AG04450 (cell line): ENCODE data around the gene MS4A7. TPM values are rescaled to one million over a fixed set of nuclear protein-coding genes. Genes with fewer than 3 reads are reported as not detected.

ENCODE experiments used
- CTCF ChIA-PET: fragments of 300-600, 350-600 bp; formaldehyde crosslinking; extraction: SDS; loops from one replicate; lab custom pipeline; 2022; ENCODE audit warnings: antibody characterized with exemption, inconsistent platforms; lab: Charles Lee
- POLR2A ChIA-PET: fragments of 350-600 bp; formaldehyde crosslinking; extraction: SDS; loops from one replicate; lab custom pipeline; 2021; ENCODE audit warnings: antibody characterized with exemption, inconsistent platforms; lab: Yijun Ruan, JAX
- DNase-seq: peaks from one replicate; pipeline ENCODE4 v3.0.0-alpha.2; 2011; ENCODE audit warnings: low read depth, low spot score
- H3K27ac ChIP-seq: one replicate; pipeline ENCODE4 v1.5.1; 2012; ENCODE audit warnings: low read depth, low read length, control low read depth
- H3K27me3 ChIP-seq: one replicate; pipeline ENCODE4 v1.6.0; 2012; ENCODE audit warnings: low read length; ENCODE audit not compliant: control insufficient read depth, insufficient read depth
- H3K4me3 ChIP-seq: 2 replicates; pipeline ENCODE4 v1.5.1; 2011; ENCODE audit warnings: mild to moderate bottlenecking, low read depth, low read length, control low read depth
- H3K9me3 ChIP-seq: 2 replicates; pipeline ENCODE4 v1.5.1; 2012; ENCODE audit warnings: low read length; ENCODE audit not compliant: control insufficient read depth, insufficient read depth
- CTCF ChIP-seq: IDR thresholded peaks from 2 replicates; pipeline ENCODE4 v1.5.1; 2011; ENCODE audit warnings: low read depth, low read length, control low read depth, inconsistent platforms
- polyA plus RNA-seq: library from polyadenylated mRNA; depleted of rRNA; stranded (reverse); fragments of >200 nt; gene quantifications from 2 replicates; pipeline ENCODE4 v1.2.3, GENCODE V29; 2011

MS4A7 gene
- polyA plus RNA-seq, 1 experiment: not detected

DNA sequence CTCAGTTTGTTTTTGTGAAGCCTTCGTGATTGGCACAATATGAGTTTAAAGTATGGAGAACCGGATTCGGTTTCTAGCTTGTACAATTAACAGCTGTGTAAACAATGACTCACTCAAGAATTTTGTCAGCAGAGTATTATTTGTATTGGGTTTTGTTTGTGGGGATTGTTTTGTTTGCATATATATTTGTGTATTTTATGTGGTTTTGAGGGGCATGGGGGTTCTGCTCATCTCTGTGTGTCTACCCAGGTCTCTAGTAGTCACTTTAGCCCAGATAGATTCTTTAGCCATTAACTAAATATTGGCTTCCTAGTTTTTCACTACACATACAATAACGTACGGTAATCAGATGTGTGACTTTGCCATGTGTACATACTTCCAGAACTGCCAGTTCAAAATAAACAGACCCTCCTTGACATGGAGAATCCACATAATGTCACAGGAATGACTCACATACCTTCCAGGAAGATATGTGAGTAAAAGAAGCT is 7.5 kb upstream of the MS4A7 start:
- Histone ChIP-seq H3K27ac (no peak overlapping the region), H3K9me3 (peaks cover 20% of the 10 kb centered on the region), H3K4me3 (no peak overlapping the region), H3K27me3 (no peaks in the 10 kb centered on the region)
- ChIA-PET CTCF (interaction anchor here (0.6 kb wide), 1 partner anchor 595 kb away, joined by 3 read pairs; no protein-coding TSS in a partner anchor), POLR2A (no interaction called here)
- TF ChIP-seq CTCF: no peak
- no peak for DNase-seq

- CTCF ChIA-PET: interaction anchor here (0.6 kb wide), 1 partner anchor 596 kb away, joined by 3 read pairs; no protein-coding TSS in a partner anchor
- H3K27ac ChIP-seq: no peak overlapping the region
- TF ChIP-seq CTCF: no peak
- H3K27me3 ChIP-seq: no peaks in the 10 kb centered on the region
- H3K4me3 ChIP-seq: no peak overlapping the region
- peaks cover 23% of the 10 kb centered on the region for H3K9me3 ChIP-seq
- DNase-seq: no peak
- POLR2A ChIA-PET: no interaction called here
Observed at GRCh38 chr11:60371386-60371785, 6.9 kb upstream of the MS4A7 start.

GRCh38 chr11:60371854-60372253 is 6.5 kb upstream of the MS4A7 start:
- no peak overlapping the region for H3K27ac ChIP-seq
- no peaks in the 10 kb centered on the region for H3K27me3 ChIP-seq
- peaks cover 25% of the 10 kb centered on the region for H3K9me3 ChIP-seq
- DNase-seq: no peak
- ChIA-PET POLR2A (no interaction called here), CTCF (interaction anchor here (0.6 kb wide), 1 partner anchor 596 kb away, joined by 3 read pairs; no protein-coding TSS in a partner anchor)
- TF ChIP-seq CTCF: no peak
- H3K4me3 ChIP-seq: no peak overlapping the region

GRCh38 chr11:60372767-60373166 is 5.6 kb upstream of the MS4A7 start:
- no peak overlapping the region for H3K4me3 ChIP-seq
- CTCF ChIA-PET: no interaction called here
- peaks cover 25% of the 10 kb centered on the region for H3K9me3 ChIP-seq
- no peak for TF ChIP-seq CTCF
- no peaks in the 10 kb centered on the region for H3K27me3 ChIP-seq
- H3K27ac ChIP-seq: no peak overlapping the region
- no peak for DNase-seq
- POLR2A ChIA-PET: no interaction called here

DNA sequence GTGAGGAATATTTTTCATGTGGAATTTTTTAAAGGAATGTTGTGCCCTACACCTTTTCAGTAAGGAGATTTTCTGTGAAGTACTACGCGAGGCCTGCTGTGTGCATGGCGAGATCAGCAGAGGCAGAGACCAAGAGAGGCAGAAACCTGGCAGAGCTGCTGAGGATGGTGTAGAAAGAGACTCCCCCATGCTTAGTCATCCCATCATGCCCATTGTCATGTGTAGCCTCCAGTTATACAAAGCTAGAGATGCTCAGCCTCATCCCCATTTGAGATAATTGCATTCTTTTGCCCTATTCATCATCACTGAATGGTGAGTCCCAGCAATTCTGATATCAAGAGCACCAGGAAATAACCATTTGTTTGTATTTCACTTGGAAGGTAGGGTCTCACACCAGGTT is 3.0 kb upstream of the MS4A7 start:
- ChIA-PET POLR2A (no interaction called here), CTCF (no interaction called here)
- TF ChIP-seq CTCF: no peak
- no peak overlapping the region for H3K27ac ChIP-seq
- H3K27me3 ChIP-seq: no peaks in the 10 kb centered on the region
- no peak overlapping the region for H3K4me3 ChIP-seq
- no peak for DNase-seq
- H3K9me3 ChIP-seq: peaks cover 30% of the 10 kb centered on the region
